GM12878 (cell line): ENCODE data around the gene CCDC107. TPM values are rescaled to one million over a fixed set of nuclear protein-coding genes. Genes with fewer than 3 reads are reported as not detected.

Experiments used
- BHLHE40 ChIP-seq, 2 experiments: fragments of 450-650 bp in 1 of 2; IDR thresholded peaks; 2 replicates each; pipeline ENCODE4 v1.6.1; 2011 to 2017; ENCODE audit warnings: low read depth in 2 of 2, borderline replicate concordance in 1 of 2, improper control_type of control experiment in 1 of 2, low read length in 1 of 2, mild to moderate bottlenecking in 1 of 2
- CBFB ChIP-seq: IDR thresholded peaks from 2 replicates; pipeline ENCODE4 v1.6.1; 2016; ENCODE audit warnings: antibody characterized with exemption, low read depth
- CHD2 ChIP-seq: IDR thresholded peaks from 2 replicates; pipeline ENCODE4 v1.6.1; 2011; ENCODE audit warnings: low read depth, low read length, improper control_type of control experiment, borderline replicate concordance
- CHD4 ChIP-seq: fragments of 200-600 bp; sonication (generic); IDR thresholded peaks from 2 replicates; pipeline ENCODE4 v1.6.1; 2016; ENCODE audit warnings: mild to moderate bottlenecking
- EP300 ChIP-seq, 2 experiments: fragments of 150-350 bp in 1 of 2; IDR thresholded peaks; 2 replicates each; pipeline ENCODE4 v1.6.1; 2011 to 2012; ENCODE audit warnings: low read depth in 2 of 2, low read length in 2 of 2, borderline replicate concordance in 1 of 2, improper control_type of control experiment in 1 of 2, inconsistent platforms in 1 of 2; ENCODE audit not compliant: control insufficient read depth in 1 of 2
- EZH2 ChIP-seq: IDR thresholded peaks from 2 replicates; pipeline ENCODE4 v1.6.1; 2012; ENCODE audit warnings: low read depth, mild to moderate bottlenecking, control low read depth, inconsistent platforms, low read length, borderline replicate concordance; ENCODE audit not compliant: control insufficient read depth
- FOXM1 ChIP-seq: IDR thresholded peaks from 2 replicates; pipeline ENCODE4 v1.6.1; 2012; ENCODE audit warnings: low read depth, mild to moderate bottlenecking, inconsistent platforms, low read length, moderate library complexity
- HDGF ChIP-seq: fragments of 450-650 bp; IDR thresholded peaks from 2 replicates; pipeline ENCODE4 v1.6.1; 2016; ENCODE audit warnings: antibody characterized with exemption
- KDM1A ChIP-seq: fragments of 200-600 bp; sonication (generic); IDR thresholded peaks from 2 replicates; pipeline ENCODE4 v1.6.1; 2016; ENCODE audit warnings: borderline replicate concordance
- MLLT1 ChIP-seq: fragments of 450-650 bp; IDR thresholded peaks from 2 replicates; pipeline ENCODE4 v1.6.1; 2016; ENCODE audit warnings: mild to moderate bottlenecking
- MTA2 ChIP-seq: fragments of 450-650 bp; IDR thresholded peaks from 2 replicates; pipeline ENCODE4 v1.6.1; 2016; ENCODE audit warnings: low read depth, mild to moderate bottlenecking, moderate library complexity
- MYB ChIP-seq: fragments of 150-350 bp; IDR thresholded peaks from 2 replicates; pipeline ENCODE4 v1.6.1; 2014; ENCODE audit warnings: mild to moderate bottlenecking, low read depth, low read length, borderline replicate concordance
- NFXL1 ChIP-seq: fragments of 450-650 bp; IDR thresholded peaks from 2 replicates; pipeline ENCODE4 v1.6.1; 2017; ENCODE audit warnings: antibody characterized with exemption, mild to moderate bottlenecking, borderline replicate concordance
- POLR2A ChIP-seq: IDR thresholded peaks from 2 replicates; pipeline ENCODE4 v1.6.1; 2011; ENCODE audit warnings: low read depth, mild to moderate bottlenecking, low read length
- RUNX3 ChIP-seq: IDR thresholded peaks from 2 replicates; pipeline ENCODE4 v1.6.1; 2012; ENCODE audit warnings: low read length, inconsistent platforms
- SMARCA5 ChIP-seq: fragments of 450-650 bp; IDR thresholded peaks from 2 replicates; pipeline ENCODE4 v1.6.1; 2017; ENCODE audit warnings: mild to moderate bottlenecking
- SUPT20H ChIP-seq: IDR thresholded peaks from 2 replicates; pipeline ENCODE4 v1.6.1; 2011; ENCODE audit warnings: low read depth, mild to moderate bottlenecking, low read length, moderate library complexity, borderline replicate concordance; ENCODE audit not compliant: control insufficient read depth
- TAF1 ChIP-seq: IDR thresholded peaks from 2 replicates; pipeline ENCODE4 v1.6.1; 2011; ENCODE audit warnings: mild to moderate bottlenecking, low read depth, low read length, borderline replicate concordance
- TBL1XR1 ChIP-seq: IDR thresholded peaks from 2 replicates; pipeline ENCODE4 v1.6.1; 2012; ENCODE audit warnings: low read depth, low read length, improper control_type of control experiment
- TCF12 ChIP-seq: IDR thresholded peaks from 2 replicates; pipeline ENCODE4 v1.6.1; 2011; ENCODE audit warnings: low read depth, mild to moderate bottlenecking, low read length
- polyA plus RNA-seq, 11 experiments: library from polyadenylated mRNA; depleted of rRNA in 4 of 11; unstranded in 6 of 11; stranded (reverse) in 5 of 11; fragments of >200 nt; fragmentation: Nextera tagmentation in 4 of 11; fragmentation: Illumina TruSeq in 1 of 11; extraction: Ambion mirVana in 4 of 11; extraction: Trizol in 1 of 11; gene quantifications; 1 replicate in 1 of 11; 2 replicates in 10 of 11; pipeline versions ENCODE4 v1.2.1 to v1.2.3, GENCODE V29; 2011 to 2016; ENCODE audit warnings: inconsistent platforms in 2 of 11, missing spikeins in 2 of 11, low read depth in 1 of 11
- total RNA-seq, 4 experiments: library from RNA; depleted of rRNA in 3 of 4; stranded (reverse); fragments of >200 nt in 3 of 4; fragmentation: Illumina TruSeq in 1 of 4; extraction: Trizol in 1 of 4; gene quantifications; 2 replicates each; pipeline versions ENCODE4 v1.2.1 to v1.2.3, GENCODE V29; 2013 to 2021
- TF ChIP-seq, protein P1 (sequence below): fragments of 450-650 bp; IDR thresholded peaks from 2 replicates; pipeline ENCODE4 v1.6.1; 2017; ENCODE audit warnings: mild to moderate bottlenecking, moderate library complexity
- TF ChIP-seq, protein P2 (sequence below): fragments of 150-350 bp; IDR thresholded peaks from 2 replicates; pipeline ENCODE4 v1.6.1; 2014; ENCODE audit warnings: mild to moderate bottlenecking, low read depth, low read length

The CCDC107 gene
- total and polyA plus RNA-seq, 10 of the 15 experiments (the other 5 are each of a cell fraction or from before 2014, with no cell fraction given), result 0.19 to 18.3 (median 10.6) TPM

DNA sequence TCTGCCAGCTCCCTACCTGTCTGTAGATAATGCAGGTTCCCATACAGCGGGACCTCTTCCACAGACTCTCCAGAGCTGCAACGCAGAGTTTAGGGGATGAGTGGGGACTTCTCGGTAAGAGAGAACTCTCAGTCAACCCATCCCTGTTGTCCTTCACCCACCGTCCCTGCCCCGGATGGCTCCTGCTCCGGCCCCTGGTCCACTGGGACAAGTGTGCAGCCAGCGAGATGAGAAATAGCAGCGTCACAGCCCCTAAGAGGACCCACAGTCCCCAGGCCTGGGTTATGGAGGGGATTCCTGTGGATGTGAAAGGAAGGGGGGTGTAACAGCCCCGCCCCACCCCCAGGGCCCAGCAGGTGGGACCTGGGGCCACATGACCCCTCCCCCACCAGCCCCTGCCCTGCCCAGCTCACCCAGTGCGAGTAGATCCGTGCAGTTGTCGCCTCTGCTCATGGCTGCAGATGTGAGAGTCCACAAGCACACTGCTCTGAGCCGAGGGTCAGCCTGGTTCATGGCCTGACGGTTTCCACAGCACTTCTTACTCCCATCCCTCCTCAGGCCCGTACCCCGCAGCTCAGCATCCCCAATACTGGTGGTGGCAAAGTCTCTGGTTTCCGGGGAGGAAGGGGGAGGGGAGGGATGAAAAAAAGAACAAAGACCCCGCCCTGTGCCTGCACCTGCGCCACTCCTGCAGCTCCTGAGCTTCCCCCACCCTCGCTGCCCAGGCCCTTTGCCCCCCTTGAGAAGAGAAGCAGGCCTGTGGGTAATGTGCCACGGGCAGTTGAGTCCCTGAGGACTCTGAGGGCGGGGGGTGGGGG, 7.5 kb upstream of the CCDC107 start, which contains the start of gene SIT1 (continued):
- TF ChIP-seq, protein P1, sequence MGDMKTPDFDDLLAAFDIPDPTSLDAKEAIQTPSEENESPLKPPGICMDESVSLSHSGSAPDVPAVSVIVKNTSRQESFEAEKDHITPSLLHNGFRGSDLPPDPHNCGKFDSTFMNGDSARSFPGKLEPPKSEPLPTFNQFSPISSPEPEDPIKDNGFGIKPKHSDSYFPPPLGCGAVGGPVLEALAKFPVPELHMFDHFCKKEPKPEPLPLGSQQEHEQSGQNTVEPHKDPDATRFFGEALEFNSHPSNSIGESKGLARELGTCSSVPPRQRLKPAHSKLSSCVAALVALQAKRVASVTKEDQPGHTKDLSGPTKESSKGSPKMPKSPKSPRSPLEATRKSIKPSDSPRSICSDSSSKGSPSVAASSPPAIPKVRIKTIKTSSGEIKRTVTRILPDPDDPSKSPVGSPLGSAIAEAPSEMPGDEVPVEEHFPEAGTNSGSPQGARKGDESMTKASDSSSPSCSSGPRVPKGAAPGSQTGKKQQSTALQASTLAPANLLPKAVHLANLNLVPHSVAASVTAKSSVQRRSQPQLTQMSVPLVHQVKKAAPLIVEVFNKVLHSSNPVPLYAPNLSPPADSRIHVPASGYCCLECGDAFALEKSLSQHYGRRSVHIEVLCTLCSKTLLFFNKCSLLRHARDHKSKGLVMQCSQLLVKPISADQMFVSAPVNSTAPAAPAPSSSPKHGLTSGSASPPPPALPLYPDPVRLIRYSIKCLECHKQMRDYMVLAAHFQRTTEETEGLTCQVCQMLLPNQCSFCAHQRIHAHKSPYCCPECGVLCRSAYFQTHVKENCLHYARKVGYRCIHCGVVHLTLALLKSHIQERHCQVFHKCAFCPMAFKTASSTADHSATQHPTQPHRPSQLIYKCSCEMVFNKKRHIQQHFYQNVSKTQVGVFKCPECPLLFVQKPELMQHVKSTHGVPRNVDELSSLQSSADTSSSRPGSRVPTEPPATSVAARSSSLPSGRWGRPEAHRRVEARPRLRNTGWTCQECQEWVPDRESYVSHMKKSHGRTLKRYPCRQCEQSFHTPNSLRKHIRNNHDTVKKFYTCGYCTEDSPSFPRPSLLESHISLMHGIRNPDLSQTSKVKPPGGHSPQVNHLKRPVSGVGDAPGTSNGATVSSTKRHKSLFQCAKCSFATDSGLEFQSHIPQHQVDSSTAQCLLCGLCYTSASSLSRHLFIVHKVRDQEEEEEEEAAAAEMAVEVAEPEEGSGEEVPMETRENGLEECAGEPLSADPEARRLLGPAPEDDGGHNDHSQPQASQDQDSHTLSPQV, result no peak
- 0 out of 2 replicates have a peak, but pooled peaks have one; percentile 53 for TF ChIP-seq HDGF
- TF ChIP-seq, protein P2, sequence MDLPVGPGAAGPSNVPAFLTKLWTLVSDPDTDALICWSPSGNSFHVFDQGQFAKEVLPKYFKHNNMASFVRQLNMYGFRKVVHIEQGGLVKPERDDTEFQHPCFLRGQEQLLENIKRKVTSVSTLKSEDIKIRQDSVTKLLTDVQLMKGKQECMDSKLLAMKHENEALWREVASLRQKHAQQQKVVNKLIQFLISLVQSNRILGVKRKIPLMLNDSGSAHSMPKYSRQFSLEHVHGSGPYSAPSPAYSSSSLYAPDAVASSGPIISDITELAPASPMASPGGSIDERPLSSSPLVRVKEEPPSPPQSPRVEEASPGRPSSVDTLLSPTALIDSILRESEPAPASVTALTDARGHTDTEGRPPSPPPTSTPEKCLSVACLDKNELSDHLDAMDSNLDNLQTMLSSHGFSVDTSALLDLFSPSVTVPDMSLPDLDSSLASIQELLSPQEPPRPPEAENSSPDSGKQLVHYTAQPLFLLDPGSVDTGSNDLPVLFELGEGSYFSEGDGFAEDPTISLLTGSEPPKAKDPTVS, result no peak
- TF ChIP-seq MTA2, result no peak; the same call in 1 of the 2 replicates
- no peak for TF ChIP-seq EP300 (IDR thresholded peaks at IDR 0.05; ENCODE audit: borderline replicate concordance in 1 of 2, control insufficient read depth in 1 of 2, low read depth in 2 of 2, low read length in 2 of 2)
- peak; percentile 75 for TF ChIP-seq POLR2A
- no peak for TF ChIP-seq CHD4
- no peak for TF ChIP-seq RUNX3
- peak; percentile 28; the same call in 1 of the 2 replicates for TF ChIP-seq TAF1
- TF ChIP-seq TBL1XR1, result no peak
- TF ChIP-seq MYB, result no peak
- TF ChIP-seq FOXM1, result no peak
- no peak for TF ChIP-seq NFXL1
- TF ChIP-seq CHD2, result peak; percentile 84; the same call in 1 of the 2 replicates
- no peak for TF ChIP-seq SUPT20H
- no peak for TF ChIP-seq CBFB
- no peak for TF ChIP-seq MLLT1
- no peak for TF ChIP-seq EZH2
- 0 out of 2 replicates have a peak, but pooled peaks have one; percentile 3 for TF ChIP-seq TCF12
- no peak for TF ChIP-seq BHLHE40 (IDR thresholded peaks at IDR 0.05; ENCODE audit: borderline replicate concordance in 1 of 2, low read depth in 2 of 2, low read length in 1 of 2)
- no peak for TF ChIP-seq KDM1A
- TF ChIP-seq SMARCA5, result no peak
